Stimulated activated naive B cell treated with anti-CD40 and anti-IgM and Interleukin-4, amounts not matched to agents 10 μg/mL and 1 μg/mL and 100 μg/mL, for 72 hours (primary cell): ENCODE results near the gene ZXDC.

ENCODE experiments used
- ATAC-seq, 2 donors: fragments of 150-1000 bp; cut with Tn5 transposase; replicated peaks; 2 replicates each; pipeline ENCODE4 v1.10.0; 2021; ENCODE audit warnings: moderate library complexity in 1 of 2
- DNase-seq: peaks from one replicate; pipeline ENCODE4 v3.0.0; 2021
- H3K27ac Mint-ChIP-seq: one replicate; pipeline ENCODE4 v1.8.0; 2022; ENCODE audit warnings: mild to moderate bottlenecking, mixed read lengths
- H3K27me3 Mint-ChIP-seq, 2 donors: one replicate each; pipeline ENCODE4 v1.8.0; 2022; ENCODE audit warnings: mixed read lengths in 2 of 2
- H3K36me3 Mint-ChIP-seq, 2 donors: one replicate each; pipeline ENCODE4 v1.8.0; 2022; ENCODE audit warnings: mixed read lengths in 2 of 2, mild to moderate bottlenecking in 1 of 2
- H3K4me1 Mint-ChIP-seq, 2 donors: one replicate each; pipeline ENCODE4 v1.8.0; 2022; ENCODE audit warnings: mixed read lengths in 2 of 2, mild to moderate bottlenecking in 1 of 2
- H3K4me3 Mint-ChIP-seq, 2 donors: one replicate each; pipeline ENCODE4 v1.8.0; 2022; ENCODE audit warnings: mild to moderate bottlenecking in 2 of 2, mixed read lengths in 2 of 2, moderate library complexity in 1 of 2
- H3K9me3 Mint-ChIP-seq, 2 donors: one replicate each; pipeline ENCODE4 v1.8.0; 2022; ENCODE audit warnings: mixed read lengths in 2 of 2, mild to moderate bottlenecking in 1 of 2

The ZXDC gene

DNA sequence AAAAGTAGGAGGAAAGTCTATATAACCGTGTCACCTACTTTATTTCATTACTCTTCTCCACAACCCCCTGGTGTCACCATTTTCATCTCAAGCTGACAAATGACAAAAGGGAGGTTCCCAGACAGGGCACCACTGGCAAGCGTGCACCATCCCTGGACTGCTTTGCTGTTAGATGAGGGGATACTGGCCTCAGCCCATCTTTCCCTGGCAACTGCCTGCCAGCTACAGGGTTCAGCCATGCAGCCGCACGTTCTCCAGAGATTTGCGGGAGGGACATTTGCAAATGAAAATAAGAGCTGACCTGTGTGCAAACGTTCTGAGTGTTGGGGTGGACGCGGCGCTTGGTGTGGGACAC lies 41.2 kb upstream of the ZXDC start:
- no peaks in the 10 kb centered on the region for H3K4me1 Mint-ChIP-seq

GRCh38 chr3:126516152-126516935 lies 40.7 kb upstream of the ZXDC start:
- Mint-ChIP-seq H3K9me3 (no peaks in the 10 kb centered on the region), H3K4me1 (no peaks in the 10 kb centered on the region), H3K27ac (no peak overlapping the region), H3K4me3 (no peak overlapping the region), H3K36me3 (no peaks in the 10 kb centered on the region), H3K27me3 (peaks cover 0 to 6% of the 10 kb centered on the region in 2 donors)
- DNase-seq: no peak
- ATAC-seq: no peak

More for the DNA sequence above, 41.2 kb upstream of the ZXDC start:
- Mint-ChIP-seq H3K27me3 (peaks cover 1 to 8% of the 10 kb centered on the region in 2 donors), H3K36me3 (no peaks in the 10 kb centered on the region), H3K9me3 (no peaks in the 10 kb centered on the region), H3K4me3 (no peak overlapping the region), H3K27ac (no peak overlapping the region)
- no peak for ATAC-seq
- no peak for DNase-seq

DNA sequence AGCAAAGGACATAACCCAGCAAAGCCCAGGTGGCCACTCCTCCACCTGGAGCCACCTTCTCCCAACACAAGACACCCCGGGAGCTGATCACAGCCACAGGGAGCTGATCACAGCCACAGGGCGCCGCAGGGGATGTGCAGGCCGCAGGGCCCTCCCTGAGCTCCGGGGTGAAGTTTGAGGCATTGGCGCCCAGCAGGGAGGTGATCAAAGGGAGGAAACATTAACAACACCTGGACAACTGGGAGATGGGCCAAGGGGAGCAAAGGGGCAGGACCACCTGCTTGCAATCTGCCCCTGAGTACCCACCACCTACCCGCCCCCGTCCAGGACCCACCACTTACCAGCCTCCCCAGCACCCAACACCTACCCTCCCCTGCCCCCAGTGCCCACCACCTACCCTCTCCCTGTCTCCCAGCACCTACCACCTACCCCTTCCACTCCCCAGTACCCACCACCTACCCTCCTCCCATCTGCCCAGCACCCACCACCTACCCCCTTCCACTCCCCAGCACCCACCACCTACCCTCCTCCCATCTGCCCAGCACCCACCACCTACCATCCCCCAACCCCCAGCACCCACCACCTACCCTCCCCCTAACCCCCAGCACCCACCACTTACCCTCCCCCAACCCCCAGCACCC lies 39.5 kb upstream of the ZXDC start:
- Mint-ChIP-seq H3K27ac (no peak overlapping the region), H3K27me3 (peaks cover 0 to 6% of the 10 kb centered on the region in 2 donors), H3K4me3 (no peak overlapping the region), H3K9me3 (no peaks in the 10 kb centered on the region), H3K4me1 (no peaks in the 10 kb centered on the region), H3K36me3 (no peaks in the 10 kb centered on the region)
- DNase-seq (no peak), ATAC-seq (no peak)

DNA sequence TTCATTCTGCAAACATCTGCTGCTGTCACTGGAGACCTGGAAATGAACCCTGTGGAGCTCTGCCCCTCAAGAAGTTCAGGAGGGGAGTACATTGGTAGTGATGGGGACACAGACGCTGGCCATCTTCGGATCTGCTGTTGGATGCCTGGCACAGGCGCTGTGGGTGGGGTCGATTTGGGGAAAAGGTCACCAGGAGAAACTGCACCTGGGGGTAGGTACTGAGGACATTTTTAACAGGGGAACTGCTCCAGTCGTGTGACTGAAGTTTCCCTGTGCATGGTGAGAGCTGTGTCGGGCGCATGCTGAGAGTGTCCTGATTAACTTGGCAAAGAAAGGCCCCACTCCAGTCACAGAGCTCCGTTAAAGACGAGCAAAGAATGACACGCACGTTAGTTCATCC lies 38.5 kb upstream of the ZXDC start:
- H3K36me3 Mint-ChIP-seq: no peaks in the 10 kb centered on the region
- DNase-seq (no peak), ATAC-seq (no peak)
- H3K27me3 Mint-ChIP-seq: peaks cover 0 to 5% of the 10 kb centered on the region in 2 donors
- no peak overlapping the region for H3K4me3 Mint-ChIP-seq
- no peaks in the 10 kb centered on the region for H3K4me1 Mint-ChIP-seq
- H3K9me3 Mint-ChIP-seq: no peaks in the 10 kb centered on the region
- H3K27ac Mint-ChIP-seq: no peak overlapping the region

DNA sequence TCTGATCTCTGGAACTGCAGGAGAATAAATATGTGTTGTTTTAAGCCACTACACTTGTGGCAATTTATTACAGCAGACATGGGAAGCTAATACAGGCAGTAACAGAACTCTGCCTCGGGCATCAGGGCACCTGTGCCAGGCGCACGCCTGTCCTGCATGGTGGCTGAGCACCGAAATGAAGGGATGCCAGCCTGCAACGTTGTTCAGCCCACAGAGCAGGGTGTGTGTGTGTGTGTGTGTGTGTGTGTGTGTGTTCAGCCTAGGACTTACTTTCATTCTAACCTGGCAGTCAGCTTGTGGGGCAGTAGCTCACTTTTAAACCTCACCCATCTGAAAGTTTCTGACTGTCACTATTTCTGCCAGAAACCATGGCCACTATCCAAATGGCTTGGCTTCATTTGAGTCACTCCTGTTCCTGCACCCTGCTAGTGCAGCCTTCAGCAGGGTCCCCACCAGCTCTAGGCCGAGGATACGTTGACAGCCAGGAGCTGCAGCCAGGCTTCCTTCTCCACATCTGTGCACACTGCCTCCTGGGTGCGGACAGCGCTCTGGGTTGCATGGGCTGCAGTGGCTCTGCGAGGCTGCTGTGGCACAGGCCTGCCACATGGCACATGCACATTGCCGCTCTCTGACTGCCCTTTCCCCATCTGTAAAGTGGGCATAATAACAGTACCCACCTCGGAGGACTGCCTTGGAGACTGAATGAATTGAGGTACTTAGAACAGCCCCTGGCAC lies 37.4 kb upstream of the ZXDC start:
- Mint-ChIP-seq H3K27me3 (no peaks in the 10 kb centered on the region), H3K4me3 (no peak overlapping the region), H3K36me3 (no peaks in the 10 kb centered on the region), H3K27ac (no peak overlapping the region), H3K4me1 (no peaks in the 10 kb centered on the region), H3K9me3 (no peaks in the 10 kb centered on the region)
- ATAC-seq: peak in 1 of 2 donors; percentile 23
- DNase-seq: no peak

DNA sequence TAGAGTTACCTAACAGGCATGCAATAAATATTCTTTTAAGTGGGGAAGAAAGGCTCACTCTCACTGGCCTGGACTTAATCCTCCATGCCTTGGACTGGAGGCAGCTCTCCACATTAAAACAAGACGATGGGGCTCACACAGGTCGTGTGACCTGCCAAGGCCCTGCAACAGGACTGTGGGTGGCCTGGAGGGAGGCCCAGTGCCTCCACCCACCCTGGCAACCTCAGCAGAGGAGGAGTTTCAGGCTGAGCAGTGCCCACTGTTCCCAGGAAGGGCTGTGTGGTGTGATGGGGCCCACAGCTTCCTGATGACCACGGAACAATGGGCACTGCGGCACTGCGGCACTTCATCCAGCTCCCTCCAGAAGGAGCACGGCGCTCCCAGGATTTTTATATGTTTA lies 36.3 kb upstream of the ZXDC start:
- ATAC-seq (no peak), DNase-seq (no peak)
- no peak overlapping the region for H3K4me3 Mint-ChIP-seq
- no peak overlapping the region for H3K27ac Mint-ChIP-seq
- H3K4me1 Mint-ChIP-seq: no peaks in the 10 kb centered on the region
- H3K36me3 Mint-ChIP-seq: no peaks in the 10 kb centered on the region
- H3K9me3 Mint-ChIP-seq: no peaks in the 10 kb centered on the region
- H3K27me3 Mint-ChIP-seq: no peaks in the 10 kb centered on the region

GRCh38 chr3:126511291-126511690 lies 35.6 kb upstream of the ZXDC start:
- peaks cover 0 to 1% of the 10 kb centered on the region in 2 donors for H3K27me3 Mint-ChIP-seq
- no peak overlapping the region for H3K4me3 Mint-ChIP-seq
- DNase-seq (no peak), ATAC-seq (no peak)
- no peaks in the 10 kb centered on the region for H3K9me3 Mint-ChIP-seq
- H3K4me1 Mint-ChIP-seq: no peaks in the 10 kb centered on the region
- H3K27ac Mint-ChIP-seq: no peak overlapping the region
- no peaks in the 10 kb centered on the region for H3K36me3 Mint-ChIP-seq

DNA sequence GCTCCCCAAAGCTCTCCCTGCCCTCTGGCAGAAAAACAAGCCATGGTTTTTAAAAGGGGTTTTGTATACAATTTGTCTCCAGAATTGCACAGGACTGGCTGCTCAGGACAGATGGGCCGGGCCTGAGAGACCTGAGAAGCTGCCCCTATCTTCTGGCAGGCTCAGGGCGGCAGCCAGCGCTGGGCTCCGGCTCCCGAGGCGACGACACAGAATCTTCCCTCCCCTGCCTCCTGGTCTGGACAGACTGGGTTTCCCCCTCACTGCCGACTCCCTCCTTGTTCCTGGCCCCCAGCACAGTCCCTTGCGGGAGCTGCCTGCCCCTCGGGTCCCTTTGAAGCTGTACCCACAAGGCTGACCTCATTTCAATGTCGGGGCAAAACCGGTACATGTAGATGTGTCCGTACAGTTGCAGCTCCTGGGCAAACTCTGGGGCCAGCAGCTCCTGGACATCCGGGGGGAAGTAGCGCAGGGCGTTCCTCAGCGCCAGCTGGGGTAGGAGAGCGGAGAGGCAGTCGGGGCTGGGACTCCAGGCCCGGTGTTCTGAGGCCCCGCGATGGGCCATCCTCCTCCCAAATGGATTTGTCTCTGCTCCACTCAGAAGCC lies 34.7 kb upstream of the ZXDC start:
- no peak for ATAC-seq
- Mint-ChIP-seq H3K4me3 (no peak overlapping the region), H3K36me3 (no peaks in the 10 kb centered on the region), H3K4me1 (no peaks in the 10 kb centered on the region), H3K9me3 (no peaks in the 10 kb centered on the region), H3K27me3 (peaks cover under 1 to 6% of the 10 kb centered on the region in 2 donors), H3K27ac (no peak overlapping the region)
- no peak for DNase-seq

DNA sequence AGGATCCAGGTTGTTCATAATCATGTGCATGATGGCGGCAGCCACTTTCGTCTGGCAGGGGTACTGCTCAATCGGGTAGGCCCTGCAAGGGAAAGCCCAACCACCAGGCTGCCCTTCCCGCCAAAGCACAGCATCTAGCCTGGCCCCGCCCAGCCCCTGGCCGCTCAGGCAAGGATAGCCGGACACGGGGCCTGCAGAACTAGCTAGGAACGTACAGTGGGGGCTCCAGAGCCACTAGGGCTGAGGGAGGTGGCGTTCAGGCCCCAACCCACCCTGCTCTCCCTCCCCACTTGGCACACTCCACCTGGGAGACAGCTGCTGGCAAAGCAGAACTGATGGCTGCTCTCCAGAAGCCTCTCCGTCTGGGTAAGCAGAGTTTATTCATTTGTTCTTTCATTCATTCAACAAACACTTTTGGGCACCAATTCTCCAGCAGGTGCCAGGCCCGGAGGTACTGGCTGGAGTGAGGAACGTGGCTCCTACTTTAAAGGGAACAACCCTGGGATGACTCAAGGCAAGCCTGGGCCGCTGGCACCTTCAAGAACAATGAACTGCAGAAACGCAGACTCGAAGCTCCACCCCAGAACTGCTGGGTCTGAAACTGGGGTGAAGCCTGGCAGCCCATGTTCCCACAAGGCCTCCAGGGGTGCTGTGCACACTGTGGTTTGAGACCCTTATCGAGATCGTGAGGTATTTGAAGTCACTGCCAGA lies 34.1 kb upstream of the ZXDC start:
- no peaks in the 10 kb centered on the region for H3K4me1 Mint-ChIP-seq
- H3K27me3 Mint-ChIP-seq: peaks cover 7 to 12% of the 10 kb centered on the region in 2 donors
- H3K36me3 Mint-ChIP-seq: no peaks in the 10 kb centered on the region
- no peak overlapping the region for H3K27ac Mint-ChIP-seq
- no peaks in the 10 kb centered on the region for H3K9me3 Mint-ChIP-seq
- no peak overlapping the region for H3K4me3 Mint-ChIP-seq
- ATAC-seq (no peak), DNase-seq (no peak)

DNA sequence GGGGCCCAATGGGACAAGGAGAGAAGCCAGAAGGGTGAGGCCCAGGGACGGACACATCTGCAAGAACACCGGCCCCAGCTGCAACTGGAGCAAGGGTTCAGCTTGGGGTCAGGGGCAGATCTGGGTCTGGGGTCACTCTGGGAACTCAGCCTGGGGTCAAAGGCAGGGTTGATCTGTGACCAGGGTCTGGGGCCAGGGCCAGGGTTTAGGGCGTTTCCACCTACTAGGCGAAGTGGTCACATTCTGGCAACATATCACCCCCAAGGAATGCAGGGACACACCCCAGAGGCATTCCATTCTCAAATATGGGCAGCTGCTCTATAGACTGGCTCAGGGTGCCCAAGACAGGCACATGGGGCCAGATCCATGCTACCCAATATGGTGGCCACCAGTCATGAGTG lies 32.9 kb upstream of the ZXDC start:
- H3K4me1 Mint-ChIP-seq: no peaks in the 10 kb centered on the region
- no peaks in the 10 kb centered on the region for H3K36me3 Mint-ChIP-seq
- DNase-seq (no peak), ATAC-seq (no peak)
- no peak overlapping the region for H3K27ac Mint-ChIP-seq
- H3K27me3 Mint-ChIP-seq: peaks cover 10 to 12% of the 10 kb centered on the region in 2 donors
- no peak overlapping the region for H3K4me3 Mint-ChIP-seq
- H3K9me3 Mint-ChIP-seq: no peaks in the 10 kb centered on the region

GRCh38 chr3:126507886-126508285 lies 32.2 kb upstream of the ZXDC start:
- Mint-ChIP-seq H3K36me3 (no peaks in the 10 kb centered on the region), H3K27ac (no peak overlapping the region), H3K4me3 (no peak overlapping the region), H3K9me3 (no peaks in the 10 kb centered on the region), H3K27me3 (peaks cover 10 to 12% of the 10 kb centered on the region in 2 donors), H3K4me1 (no peaks in the 10 kb centered on the region)
- ATAC-seq (no peak), DNase-seq (no peak)

GRCh38 chr3:126503701-126504100 lies 28.0 kb upstream of the ZXDC start:
- Mint-ChIP-seq H3K9me3 (no peaks in the 10 kb centered on the region), H3K27ac (no peak overlapping the region), H3K36me3 (no peaks in the 10 kb centered on the region), H3K4me1 (peaks cover 0 to 4% of the 10 kb centered on the region in 2 donors), H3K27me3 (peaks cover 10 to 12% of the 10 kb centered on the region in 2 donors), H3K4me3 (no peak overlapping the region)
- ATAC-seq (no peak), DNase-seq (no peak)

- ATAC-seq: no peak
- Mint-ChIP-seq H3K4me3 (no peak overlapping the region), H3K4me1 (peaks cover 0 to 6% of the 10 kb centered on the region in 2 donors), H3K36me3 (no peaks in the 10 kb centered on the region), H3K27me3 (peaks cover 10 to 12% of the 10 kb centered on the region in 2 donors), H3K27ac (no peak overlapping the region), H3K9me3 (no peaks in the 10 kb centered on the region)
- DNase-seq: no peak
These were observed 27.0 kb upstream of the ZXDC start for GRCh38 chr3:126502656-126503055.

DNA sequence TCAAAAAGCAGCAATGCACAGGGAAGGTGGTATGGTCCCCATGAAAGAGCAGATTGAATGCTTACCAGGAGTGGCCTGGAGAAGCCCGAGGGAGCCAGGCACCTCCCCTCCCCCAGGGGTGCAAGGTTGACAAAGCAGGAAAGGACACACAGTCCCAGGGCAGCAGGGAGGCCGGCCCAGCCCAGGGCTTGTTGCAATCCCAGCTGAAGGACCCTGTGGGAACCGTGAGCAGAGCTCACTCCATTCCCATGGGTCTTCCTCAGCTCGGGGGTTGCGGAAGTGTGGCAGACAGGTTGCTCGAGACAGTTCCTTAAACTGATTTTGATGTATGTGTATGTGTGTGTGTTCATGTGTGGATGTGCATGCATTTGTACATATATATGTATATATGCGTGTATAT lies 26.0 kb upstream of the ZXDC start:
- Mint-ChIP-seq H3K27me3 (peaks cover 10 to 18% of the 10 kb centered on the region in 2 donors), H3K27ac (no peak overlapping the region), H3K9me3 (no peaks in the 10 kb centered on the region), H3K36me3 (no peaks in the 10 kb centered on the region), H3K4me3 (no peak overlapping the region), H3K4me1 (peaks cover 0 to 10% of the 10 kb centered on the region in 2 donors)
- ATAC-seq (peak in 1 of 2 donors; percentile 34), DNase-seq (no peak)
